Upper lobe of right lung (tissue), 1 donor: Measurements from ENCODE around the gene CENPS. TPM values are rescaled to one million over a fixed set of nuclear protein-coding genes. Genes with fewer than 3 reads are reported as not detected.

ENCODE experiments used
- ATAC-seq: fragments of 200-7000 bp; cut with Tn5 transposase; one replicate; pipeline ENCODE4 v1.9.1; 2020; ENCODE audit warnings: mild to moderate bottlenecking, moderate library complexity
- DNase-seq: peaks from one replicate; pipeline ENCODE4 v3.0.0-alpha.2; 2020
- H3K27ac ChIP-seq: fragments of 200-600 bp; one replicate; pipeline ENCODE4 v1.8.0; 2022
- H3K27me3 ChIP-seq: fragments of 200-600 bp; one replicate; pipeline ENCODE4 v1.8.0; 2022; ENCODE audit warnings: mild to moderate bottlenecking
- H3K36me3 ChIP-seq: fragments of 200-600 bp; one replicate; pipeline ENCODE4 v1.8.0; 2022
- H3K4me1 ChIP-seq: fragments of 200-600 bp; one replicate; pipeline ENCODE4 v1.8.0; 2022
- H3K4me3 ChIP-seq: fragments of 200-600 bp; one replicate; pipeline ENCODE4 v1.8.0; 2022; ENCODE audit warnings: mild to moderate bottlenecking
- H3K9me3 ChIP-seq: fragments of 200-600 bp; one replicate; pipeline ENCODE4 v1.8.0; 2022
- CTCF ChIP-seq: fragments of 200-600 bp; IDR thresholded peaks from one replicate; pipeline ENCODE4 v1.8.0; 2022; ENCODE audit warnings: antibody characterized with exemption
- intact Hi-C: fragments of 100-400 bp; cut with DNase I; formaldehyde crosslinking; loops from one replicate; pipeline ENCODE4 v1.11.0; 2022
- total RNA-seq: library from RNA; stranded (reverse); fragmentation: NEBNext Ultra II Directional; extraction: Animal tissue kit (Norgen Biotek cat#: 25700); gene quantifications from one replicate; pipeline ENCODE4 v1.2.1, GENCODE V29; 2021
- donor health status: DM: no; HTN: yes; CAD: no; lungs with severe emphysema.

Gene CENPS
- total RNA-seq, 1 donor from 2014 or later: 10.2 TPM

DNA sequence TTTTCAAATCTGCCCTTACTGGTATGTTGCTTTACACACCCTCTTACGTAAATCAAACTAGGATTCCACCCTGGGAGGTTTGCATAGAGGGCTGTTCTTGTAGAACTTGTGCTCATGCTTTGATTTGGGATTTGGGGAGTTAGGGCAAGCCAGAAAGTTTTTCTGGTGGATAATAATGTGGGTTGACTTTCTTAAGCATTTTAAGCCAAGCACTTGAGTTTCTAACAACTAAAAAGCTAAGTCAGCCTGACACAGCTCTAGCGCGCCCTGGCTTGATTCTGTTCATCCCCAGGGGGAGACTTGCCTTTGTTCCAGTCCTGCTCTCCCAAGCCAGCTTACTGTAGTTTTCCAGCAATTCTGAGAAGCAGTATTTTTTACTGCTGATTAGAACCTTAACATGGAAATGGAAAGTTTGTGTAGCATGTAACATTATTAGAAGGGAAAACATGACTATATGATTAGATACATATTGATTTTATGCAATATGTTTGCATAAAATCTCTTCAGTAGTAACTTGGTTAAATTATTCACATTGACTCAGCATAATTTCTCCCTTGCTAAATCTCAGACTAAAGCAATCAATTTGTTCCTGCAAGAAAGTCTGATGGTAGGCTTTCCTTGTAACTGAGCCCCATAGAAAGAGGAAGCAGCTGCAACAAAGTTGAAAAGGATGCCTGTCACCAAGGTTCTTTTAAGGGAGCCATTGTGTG, 42.4 kb upstream of the CENPS start:
- Histone ChIP-seq H3K36me3 (no peaks in the 10 kb centered on the region), H3K9me3 (no peaks in the 10 kb centered on the region), H3K4me1 (peaks cover 10% of the 10 kb centered on the region), H3K4me3 (peak overlapping the region; percentile 32), H3K27me3 (no peaks in the 10 kb centered on the region), H3K27ac (peak overlapping the region; percentile 82)
- peak; percentile 84 for ATAC-seq
- no peak for DNase-seq
- intact Hi-C loops: no loop called here
- TF ChIP-seq CTCF: no peak

- Histone ChIP-seq H3K27me3 (no peaks in the 10 kb centered on the region), H3K4me3 (no peak overlapping the region), H3K36me3 (no peaks in the 10 kb centered on the region), H3K27ac (peak overlapping the region; percentile 82), H3K9me3 (no peaks in the 10 kb centered on the region), H3K4me1 (peaks cover 10% of the 10 kb centered on the region)
- ATAC-seq (peak; percentile 75), DNase-seq (no peak)
- intact Hi-C loops: no loop called here
- TF ChIP-seq CTCF: no peak
These were observed 41.9 kb upstream of the CENPS start for GRCh38 chr1:10388387-10388715.

DNA sequence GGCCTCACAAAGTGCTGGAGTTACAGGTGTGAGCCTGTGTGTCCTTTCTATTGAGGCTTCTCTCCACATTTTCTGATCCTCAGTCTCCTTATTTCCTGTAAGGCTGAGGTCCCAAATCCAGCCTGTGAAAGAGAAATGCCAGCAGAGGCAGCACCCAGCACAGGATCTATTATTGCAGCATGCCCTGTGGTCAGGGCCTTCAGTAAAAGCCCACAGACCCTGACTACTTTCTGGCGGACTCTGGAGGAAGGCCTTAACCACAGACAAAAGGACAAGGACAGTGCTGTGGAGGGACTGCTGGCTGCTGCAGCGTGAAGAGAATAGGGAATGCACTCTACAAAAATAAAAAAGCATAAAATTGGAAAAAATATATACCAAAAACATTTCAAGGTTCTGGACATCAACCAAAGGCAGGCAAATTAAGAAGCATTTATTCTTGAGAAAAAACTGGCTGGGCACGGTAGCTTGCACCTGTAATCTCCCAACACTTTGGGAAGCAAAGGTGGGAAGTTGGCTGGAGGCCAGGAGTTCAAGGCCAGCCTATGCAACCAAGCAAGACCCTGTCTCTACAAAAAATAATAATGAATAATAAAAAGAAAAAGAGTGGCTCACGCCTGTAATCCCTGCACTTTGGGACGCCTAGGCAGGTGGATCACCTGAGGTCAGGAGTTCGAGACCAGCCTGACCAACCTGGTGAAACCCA, 40.8 kb upstream of the CENPS start:
- Histone ChIP-seq H3K4me3 (no peak overlapping the region), H3K4me1 (peaks cover 10% of the 10 kb centered on the region), H3K27ac (peak overlapping the region; percentile 82), H3K27me3 (no peaks in the 10 kb centered on the region), H3K36me3 (no peaks in the 10 kb centered on the region), H3K9me3 (no peaks in the 10 kb centered on the region)
- intact Hi-C loops: no loop called here
- no peak for TF ChIP-seq CTCF
- DNase-seq (no peak), ATAC-seq (peak; percentile 20)

GRCh38 chr1:10396870-10397269, 33.4 kb upstream of the CENPS start:
- ATAC-seq: no peak
- TF ChIP-seq CTCF: no peak
- Histone ChIP-seq H3K36me3 (no peaks in the 10 kb centered on the region), H3K4me3 (no peak overlapping the region), H3K27me3 (no peaks in the 10 kb centered on the region), H3K9me3 (no peaks in the 10 kb centered on the region), H3K27ac (no peak overlapping the region), H3K4me1 (peaks cover 16% of the 10 kb centered on the region)
- DNase-seq: no peak
- intact Hi-C loops: no loop called here

DNA sequence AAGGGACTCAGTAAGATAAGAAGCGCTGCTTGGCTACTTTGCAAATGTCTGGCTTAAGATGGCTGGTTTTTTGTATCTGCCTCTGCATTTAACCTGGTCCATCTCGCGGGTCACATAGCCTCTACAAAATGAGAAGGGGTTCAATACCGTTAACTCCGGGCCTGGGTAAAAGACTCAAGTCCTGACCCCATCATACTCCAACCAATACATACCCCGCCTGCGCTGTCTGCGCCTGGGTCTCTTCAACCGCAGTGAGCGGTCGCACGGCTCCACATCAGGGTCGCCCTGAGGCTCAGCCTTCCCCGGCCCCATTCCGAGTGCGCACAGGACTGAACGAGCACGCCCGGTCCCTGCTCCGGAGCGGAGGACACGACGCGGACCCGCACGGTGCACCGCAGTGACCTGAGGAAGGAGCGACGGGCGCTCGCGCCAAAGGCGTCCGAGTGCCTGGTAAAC, 31.9 kb upstream of the CENPS start:
- peaks cover 7% of the 10 kb centered on the region for H3K36me3 ChIP-seq
- no peak for ATAC-seq
- peaks cover 16% of the 10 kb centered on the region for H3K4me1 ChIP-seq
- no peak for TF ChIP-seq CTCF
- no peaks in the 10 kb centered on the region for H3K9me3 ChIP-seq
- H3K4me3 ChIP-seq: peak overlapping the region; percentile 96
- H3K27me3 ChIP-seq: no peaks in the 10 kb centered on the region
- no peak for DNase-seq
- intact Hi-C loops: no loop called here
- peak overlapping the region; percentile 71 for H3K27ac ChIP-seq
